HCT116 (cell line): Measurements from ENCODE around the gene ARHGAP12. TPM values are rescaled to one million over a fixed set of nuclear protein-coding genes. Genes with fewer than 3 reads are reported as not detected.

Experiments used
- ATAC-seq: fragments of 200-7000 bp; cut with Tn5 transposase; 2 replicates; pipeline ENCODE4 v1.9.1; 2020; ENCODE audit warnings: mild to moderate bottlenecking, moderate library complexity
- BruUV-seq: library from RNA; stranded (reverse); fragments of 400-500 nt; replicated peaks from 2 replicates; lab custom pipeline; 2021; lab: Mats Ljungman, UMichigan
- CTCF ChIA-PET: fragments of 300-600 bp; sonication (Branson Sonifier 250); formaldehyde crosslinking; loops from one replicate; lab custom pipeline; 2021; ENCODE audit warnings: antibody characterized with exemption; lab: Charles Lee
- POLR2A ChIA-PET: fragments of 300-600, 350-600 bp; sonication (Branson Sonifier 250); formaldehyde crosslinking; loops from one replicate; lab custom pipeline; 2021; ENCODE audit warnings: antibody characterized with exemption; lab: Charles Lee
- RAD21 ChIA-PET, 2 experiments: fragments of 300-600 bp; sonication (Branson Sonifier 250); formaldehyde crosslinking; loops; one replicate each; lab custom pipeline; 2023; ENCODE audit warnings: low total read pairs in 2 of 2; ENCODE audit not compliant: uncharacterized antibody in 2 of 2, unreplicated experiment in 2 of 2, low non-redundant PET in 1 of 2; lab: Charles Lee
- DNase-seq: peaks from one replicate; pipeline ENCODE4 v3.0.0-alpha.2; 2010; ENCODE audit warnings: low read depth, low spot score
- H2AFZ ChIP-seq: fragments of 200-600 bp; shearing (Covaris generic), sonication (generic); 2 replicates; pipeline ENCODE4 v1.6.1; 2017; ENCODE audit warnings: low read depth, mixed run types, mixed read lengths, antibody characterized with exemption, low read length; ENCODE audit not compliant: poor library complexity, severe bottlenecking
- H3K27ac ChIP-seq: 2 replicates; pipeline ENCODE4 v1.5.1; 2012; ENCODE audit warnings: low read depth, low read length
- H3K27me3 ChIP-seq: fragments of 200-600 bp; sonication (generic); 2 replicates; pipeline ENCODE4 v1.6.1; 2016; ENCODE audit warnings: mixed run types, low read length, mixed read lengths; ENCODE audit not compliant: insufficient read depth
- H3K36me3 ChIP-seq, 2 experiments: fragments of 200-500 bp in 1 of 2; fragments of 200-600 bp in 1 of 2; sonication (Bioruptor generic) in 1 of 2; sonication (generic) in 1 of 2; 2 replicates each; pipeline versions ENCODE4 v1.5.1 to v1.6.1; 2014 to 2016; ENCODE audit warnings: low read length in 2 of 2, inconsistent platforms in 1 of 2, mixed read lengths in 1 of 2, mixed run types in 1 of 2; ENCODE audit not compliant: insufficient read depth in 2 of 2, control insufficient read depth in 1 of 2
- H3K4me1 ChIP-seq, 2 experiments: fragments of 200-600 bp in 1 of 2; sonication (generic) in 1 of 2; 2 replicates each; pipeline versions ENCODE4 v1.5.1 to v1.6.1; 2012 to 2017; ENCODE audit warnings: low read length in 2 of 2, inconsistent platforms in 1 of 2, mild to moderate bottlenecking in 1 of 2, mixed read lengths in 1 of 2, mixed run types in 1 of 2, moderate library complexity in 1 of 2; ENCODE audit not compliant: insufficient read depth in 2 of 2, control insufficient read depth in 1 of 2
- H3K4me2 ChIP-seq: fragments of 200-600 bp; sonication (generic); 2 replicates; pipeline ENCODE4 v1.6.1; 2017; ENCODE audit warnings: mixed run types, low read length, mixed read lengths
- H3K4me3 ChIP-seq, 2 experiments: fragments of 200-600 bp in 1 of 2; sonication (generic) in 1 of 2; replicated peaks in 1 of 2; 2 replicates each; pipeline ENCODE4 v1.5.1; 2011 to 2016; ENCODE audit warnings: low read length in 2 of 2, control low read depth in 1 of 2, low read depth in 1 of 2, mild to moderate bottlenecking in 1 of 2, mixed read lengths in 1 of 2, mixed run types in 1 of 2
- H3K79me2 ChIP-seq: fragments of 200-600 bp; sonication (generic); 2 replicates; pipeline ENCODE4 v1.6.1; 2017; ENCODE audit warnings: mild to moderate bottlenecking, mixed run types, low read length, moderate library complexity, mixed read lengths; ENCODE audit not compliant: insufficient read depth
- H3K9ac ChIP-seq: fragments of 200-600 bp; sonication (generic); 2 replicates; pipeline ENCODE4 v1.6.1; 2016; ENCODE audit warnings: low read length, mixed read lengths
- H3K9me2 ChIP-seq: fragments of 200-600 bp; sonication (generic), shearing (Covaris generic); 2 replicates; pipeline ENCODE4 v1.6.1; 2017; ENCODE audit warnings: mixed run types, mild to moderate bottlenecking, moderate library complexity; ENCODE audit not compliant: insufficient read depth
- H3K9me3 ChIP-seq, 2 experiments: fragments of 200-500 bp in 1 of 2; fragments of 200-600 bp in 1 of 2; sonication (Bioruptor generic) in 1 of 2; sonication (generic) in 1 of 2; 2 replicates each; pipeline ENCODE4 v1.6.1; 2014 to 2017; ENCODE audit warnings: low read length in 2 of 2, mixed read lengths in 2 of 2, inconsistent platforms in 1 of 2, low read depth in 1 of 2, mild to moderate bottlenecking in 1 of 2, mixed run types in 1 of 2, moderate library complexity in 1 of 2; ENCODE audit not compliant: control insufficient read depth in 1 of 2, insufficient read depth in 1 of 2
- H4K20me1 ChIP-seq: fragments of 200-600 bp; sonication (generic), shearing (Covaris generic); 2 replicates; pipeline ENCODE4 v1.6.1; 2017; ENCODE audit warnings: mixed run types, mild to moderate bottlenecking, moderate library complexity; ENCODE audit not compliant: insufficient read depth
- CEBPB ChIP-seq: IDR thresholded peaks from 2 replicates; pipeline ENCODE4 v1.6.1; 2012; ENCODE audit warnings: low read depth
- EGR1 ChIP-seq: IDR thresholded peaks from 2 replicates; pipeline ENCODE4 v1.6.1; 2012; ENCODE audit warnings: low read depth
- EZH2 ChIP-seq: fragments of 200-600 bp; sonication (generic); IDR thresholded peaks from 2 replicates; pipeline ENCODE4 v1.6.1; 2017; ENCODE audit warnings: antibody characterized with exemption, mixed run types
- EZH2phosphoT487 ChIP-seq: fragments of 200-600 bp; IDR thresholded peaks from 2 replicates; pipeline ENCODE4 v1.6.1; 2018; ENCODE audit warnings: antibody characterized with exemption, borderline replicate concordance
- FOSL1 ChIP-seq: IDR thresholded peaks from 2 replicates; pipeline ENCODE4 v1.6.1; 2012; ENCODE audit warnings: low read depth
- JUND ChIP-seq: IDR thresholded peaks from 2 replicates; pipeline ENCODE4 v1.6.1; 2012
- POLR2AphosphoS5 ChIP-seq: IDR thresholded peaks from 2 replicates; pipeline ENCODE4 v1.6.1; 2011; ENCODE audit warnings: mild to moderate bottlenecking, low read depth, low read length, moderate library complexity
- RAD21 ChIP-seq: IDR thresholded peaks from 2 replicates; pipeline ENCODE4 v1.6.1; 2012; ENCODE audit warnings: low read depth, mild to moderate bottlenecking
- SP1 ChIP-seq: IDR thresholded peaks from 2 replicates; pipeline ENCODE4 v1.6.1; 2012; ENCODE audit warnings: low read depth
- SRF ChIP-seq: IDR thresholded peaks from 2 replicates; pipeline ENCODE4 v1.6.1; 2012; ENCODE audit warnings: low read depth
- TCF7L2 ChIP-seq: IDR thresholded peaks from 2 replicates; pipeline ENCODE4 v1.7.0; 2011; ENCODE audit warnings: borderline replicate concordance, inconsistent platforms; ENCODE audit not compliant: insufficient read depth, insufficient read length; ENCODE audit errors: extremely low read depth
- YY1 ChIP-seq: IDR thresholded peaks from 2 replicates; pipeline ENCODE4 v1.6.1; 2011; ENCODE audit warnings: low read length, low read depth, moderate library complexity, mild to moderate bottlenecking; ENCODE audit not compliant: insufficient replicate concordance; ENCODE audit errors: extremely low read depth
- ZBTB33 ChIP-seq: IDR thresholded peaks from 2 replicates; pipeline ENCODE4 v1.6.1; 2011; ENCODE audit warnings: mild to moderate bottlenecking, low read length, moderate library complexity; ENCODE audit not compliant: insufficient replicate concordance; ENCODE audit errors: extremely low read depth
- ZFX ChIP-seq: fragments of 450-650 bp; IDR thresholded peaks from 2 replicates; pipeline ENCODE4 v1.6.1; 2017
- intact Hi-C: fragments of 100-400 bp; cut with micrococcal nuclease; formaldehyde crosslinking; loops from 2 replicates; pipeline ENCODE4 v1.10.0; 2022
- total RNA-seq: library from RNA; stranded (reverse); gene quantifications from one replicate; pipeline ENCODE4 v1.2.1, GENCODE V29; 2021; ENCODE audit not compliant: unreplicated experiment
- TF ChIP-seq, protein P1 (sequence below): IDR thresholded peaks from 2 replicates; pipeline ENCODE4 v1.6.1; 2012
- TF ChIP-seq, protein P2 (sequence below), 3 experiments: fragments of 200-600 bp in 1 of 3; sonication (generic) in 1 of 3; IDR thresholded peaks in 2 of 3; conservative IDR thresholded peaks in 1 of 3; 2 replicates each; pipeline ENCODE4 v1.5.1; 2012 to 2017; ENCODE audit warnings: low read depth in 2 of 3, low read length in 2 of 3, antibody characterized with exemption in 1 of 3, borderline replicate concordance in 1 of 3, control low read depth in 1 of 3, mild to moderate bottlenecking in 1 of 3, mixed read lengths in 1 of 3, mixed run types in 1 of 3, moderate library complexity in 1 of 3; ENCODE audit not compliant: insufficient read depth in 1 of 3
- TF ChIP-seq, protein P3 (sequence below): IDR thresholded peaks from 2 replicates; pipeline ENCODE4 v1.6.1; 2012; ENCODE audit warnings: low read depth

ARHGAP12 gene
- total RNA-seq, 1 experiment from 2014 or later: 80.3 TPM

- intact Hi-C loops: no loop called here
Measured at GRCh38 chr10:31930023-31930751, 1.6 kb upstream of the ARHGAP12 start.

More at GRCh38 chr10:31930023-31930751, 1.6 kb upstream of the ARHGAP12 start:
- peak overlapping the region; percentile 73 to 81 for H3K4me3 ChIP-seq
- H3K79me2 ChIP-seq: peaks cover 72% of the 10 kb centered on the region
- H4K20me1 ChIP-seq: peaks cover 5% of the 10 kb centered on the region; the same call in 1 of the 2 replicates
- no peaks in the 10 kb centered on the region for H3K9me3 ChIP-seq
- ChIA-PET CTCF (interaction anchor here (1.2 to 1.7 kb wide), 3 partner anchors 40 to 68 kb away, joined by 3 to 4 read pairs (median 4); no protein-coding TSS in a partner anchor), RAD21 (interaction anchor here (0.6 to 1.2 kb wide), 2 partner anchors 15 to 68 kb away, joined by 3 to 6 read pairs; no protein-coding TSS in a partner anchor), POLR2A (interaction anchor here (0.7 to 2.5 kb wide), 4 partner anchors 10 to 68 kb away, joined by 3 to 10 read pairs (median 4); no protein-coding TSS in a partner anchor)
- ATAC-seq (no peak), DNase-seq (no peak)
- TF ChIP-seq FOSL1 (no peak), EGR1 (no peak), POLR2AphosphoS5 (no peak), EZH2phosphoT487 (no peak), SP1 (no peak), SRF (no peak), CEBPB (no peak), RAD21 (no peak), TCF7L2 (no peak), ZFX (no peak), YY1 (no peak), ZBTB33 (no peak), EZH2 (no peak), JUND (no peak)
- TF ChIP-seq, protein P1, sequence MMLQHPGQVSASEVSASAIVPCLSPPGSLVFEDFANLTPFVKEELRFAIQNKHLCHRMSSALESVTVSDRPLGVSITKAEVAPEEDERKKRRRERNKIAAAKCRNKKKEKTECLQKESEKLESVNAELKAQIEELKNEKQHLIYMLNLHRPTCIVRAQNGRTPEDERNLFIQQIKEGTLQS: no peak
- TF ChIP-seq, protein P2, sequence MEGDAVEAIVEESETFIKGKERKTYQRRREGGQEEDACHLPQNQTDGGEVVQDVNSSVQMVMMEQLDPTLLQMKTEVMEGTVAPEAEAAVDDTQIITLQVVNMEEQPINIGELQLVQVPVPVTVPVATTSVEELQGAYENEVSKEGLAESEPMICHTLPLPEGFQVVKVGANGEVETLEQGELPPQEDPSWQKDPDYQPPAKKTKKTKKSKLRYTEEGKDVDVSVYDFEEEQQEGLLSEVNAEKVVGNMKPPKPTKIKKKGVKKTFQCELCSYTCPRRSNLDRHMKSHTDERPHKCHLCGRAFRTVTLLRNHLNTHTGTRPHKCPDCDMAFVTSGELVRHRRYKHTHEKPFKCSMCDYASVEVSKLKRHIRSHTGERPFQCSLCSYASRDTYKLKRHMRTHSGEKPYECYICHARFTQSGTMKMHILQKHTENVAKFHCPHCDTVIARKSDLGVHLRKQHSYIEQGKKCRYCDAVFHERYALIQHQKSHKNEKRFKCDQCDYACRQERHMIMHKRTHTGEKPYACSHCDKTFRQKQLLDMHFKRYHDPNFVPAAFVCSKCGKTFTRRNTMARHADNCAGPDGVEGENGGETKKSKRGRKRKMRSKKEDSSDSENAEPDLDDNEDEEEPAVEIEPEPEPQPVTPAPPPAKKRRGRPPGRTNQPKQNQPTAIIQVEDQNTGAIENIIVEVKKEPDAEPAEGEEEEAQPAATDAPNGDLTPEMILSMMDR (IDR thresholded peaks at IDR 0.05 in 2 of 3, conservative IDR thresholded peaks at IDR 0.05 in 1 of 3; ENCODE audit: borderline replicate concordance in 1 of 3, insufficient read depth in 1 of 3, low read depth in 2 of 3, low read length in 2 of 3): no peak
- TF ChIP-seq, protein P3, sequence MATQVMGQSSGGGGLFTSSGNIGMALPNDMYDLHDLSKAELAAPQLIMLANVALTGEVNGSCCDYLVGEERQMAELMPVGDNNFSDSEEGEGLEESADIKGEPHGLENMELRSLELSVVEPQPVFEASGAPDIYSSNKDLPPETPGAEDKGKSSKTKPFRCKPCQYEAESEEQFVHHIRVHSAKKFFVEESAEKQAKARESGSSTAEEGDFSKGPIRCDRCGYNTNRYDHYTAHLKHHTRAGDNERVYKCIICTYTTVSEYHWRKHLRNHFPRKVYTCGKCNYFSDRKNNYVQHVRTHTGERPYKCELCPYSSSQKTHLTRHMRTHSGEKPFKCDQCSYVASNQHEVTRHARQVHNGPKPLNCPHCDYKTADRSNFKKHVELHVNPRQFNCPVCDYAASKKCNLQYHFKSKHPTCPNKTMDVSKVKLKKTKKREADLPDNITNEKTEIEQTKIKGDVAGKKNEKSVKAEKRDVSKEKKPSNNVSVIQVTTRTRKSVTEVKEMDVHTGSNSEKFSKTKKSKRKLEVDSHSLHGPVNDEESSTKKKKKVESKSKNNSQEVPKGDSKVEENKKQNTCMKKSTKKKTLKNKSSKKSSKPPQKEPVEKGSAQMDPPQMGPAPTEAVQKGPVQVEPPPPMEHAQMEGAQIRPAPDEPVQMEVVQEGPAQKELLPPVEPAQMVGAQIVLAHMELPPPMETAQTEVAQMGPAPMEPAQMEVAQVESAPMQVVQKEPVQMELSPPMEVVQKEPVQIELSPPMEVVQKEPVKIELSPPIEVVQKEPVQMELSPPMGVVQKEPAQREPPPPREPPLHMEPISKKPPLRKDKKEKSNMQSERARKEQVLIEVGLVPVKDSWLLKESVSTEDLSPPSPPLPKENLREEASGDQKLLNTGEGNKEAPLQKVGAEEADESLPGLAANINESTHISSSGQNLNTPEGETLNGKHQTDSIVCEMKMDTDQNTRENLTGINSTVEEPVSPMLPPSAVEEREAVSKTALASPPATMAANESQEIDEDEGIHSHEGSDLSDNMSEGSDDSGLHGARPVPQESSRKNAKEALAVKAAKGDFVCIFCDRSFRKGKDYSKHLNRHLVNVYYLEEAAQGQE: no peak
- peak overlapping the region; percentile 98 for H3K27ac ChIP-seq
- H3K36me3 ChIP-seq: no peaks in the 10 kb centered on the region
- no TSS peak for BruUV-seq
- H2AFZ ChIP-seq: no peak overlapping the region
- H3K4me2 ChIP-seq: peak overlapping the region; percentile 87
- H3K4me1 ChIP-seq: peaks cover 61 to 80% of the 10 kb centered on the region in 2 experiments
- H3K9me2 ChIP-seq: no peaks in the 10 kb centered on the region
- H3K27me3 ChIP-seq: no peaks in the 10 kb centered on the region
- H3K9ac ChIP-seq: peak overlapping the region; percentile 85
